K562 (cell line): Measurements from ENCODE around the gene RIPK3. TPM values are rescaled to one million over a fixed set of nuclear protein-coding genes. Genes with fewer than 3 reads are reported as not detected.

Experiments used
- ILK ChIP-seq: fragments of 450-650 bp; IDR thresholded peaks from 2 replicates; pipeline ENCODE4 v1.6.1; 2016; ENCODE audit warnings: missing genetic modification characterization, low read depth, mild to moderate bottlenecking, missing compliant biosample characterization, moderate library complexity, borderline replicate concordance
- POU5F1 ChIP-seq: fragments of 150-350 bp; IDR thresholded peaks from 2 replicates; pipeline ENCODE4 v1.6.1; 2014; ENCODE audit warnings: borderline replicate concordance, low read length, low read depth, mild to moderate bottlenecking; ENCODE audit not compliant: partially characterized antibody
- RBM25 ChIP-seq: fragments of 200-400 bp; formaldehyde crosslinking; IDR thresholded peaks from 2 replicates; pipeline ENCODE4 v1.6.1; 2018; ENCODE audit warnings: low read length, low read depth, moderate library complexity; ENCODE audit not compliant: severe bottlenecking
- ZBTB43 ChIP-seq: sonication (generic); formaldehyde crosslinking; IDR thresholded peaks from 2 replicates; pipeline ENCODE4 v1.8.0; 2023; ENCODE audit warnings: mild to moderate bottlenecking, missing genetic modification reagents
- ZNF263 ChIP-seq: sonication (generic); formaldehyde crosslinking; IDR thresholded peaks from 2 replicates; pipeline ENCODE4 v1.8.0; 2022; ENCODE audit warnings: mild to moderate bottlenecking, missing genetic modification reagents, borderline replicate concordance
- ZNF512 ChIP-seq: IDR thresholded peaks from 2 replicates; pipeline ENCODE4 v1.6.1; 2016; ENCODE audit warnings: missing genetic modification characterization, missing compliant biosample characterization
- ZNF584 ChIP-seq: fragments of 200-800 bp; sonication (Bioruptor generic); IDR thresholded peaks from 2 replicates; pipeline ENCODE4 v1.6.1; 2016; ENCODE audit warnings: low read depth, mild to moderate bottlenecking, missing genetic modification characterization, missing compliant biosample characterization
- ZNF764 ChIP-seq: fragments of 250-450 bp; sonication (Bioruptor Pico); IDR thresholded peaks from 2 replicates; pipeline ENCODE4 v1.4.0; 2020; ENCODE audit warnings: low read depth, mild to moderate bottlenecking, moderate library complexity
- ZSCAN32 ChIP-seq: fragments of 450-650 bp; formaldehyde crosslinking; IDR thresholded peaks from 2 replicates; pipeline ENCODE4 v1.4.0; 2020; ENCODE audit warnings: mild to moderate bottlenecking, moderate library complexity
- polyA plus RNA-seq, 8 experiments: library from polyadenylated mRNA; depleted of rRNA in 4 of 8; stranded (reverse) in 5 of 8; unstranded in 3 of 8; fragments of >200 nt; fragmentation: Nextera tagmentation in 2 of 8; fragmentation: Illumina TruSeq in 1 of 8; extraction: Ambion mirVana in 2 of 8; extraction: Trizol in 1 of 8; gene quantifications; 2 replicates each; pipeline versions ENCODE4 v1.2.1 to v1.2.3, GENCODE V29; 2011 to 2014; ENCODE audit warnings: inconsistent platforms in 1 of 8, missing spikeins in 1 of 8
- total RNA-seq, 7 experiments: library from RNA; depleted of rRNA in 6 of 7; stranded (reverse); fragments of >200 nt in 6 of 7; fragmentation: Illumina TruSeq in 2 of 7; extraction: Trizol in 2 of 7; gene quantifications; 2 replicates each; pipeline versions ENCODE4 v1.2.1 to v1.2.3, GENCODE V29; 2011 to 2021; ENCODE audit warnings: low replicate concordance in 1 of 7

The RIPK3 gene
- total and polyA plus RNA-seq, 9 of the 15 experiments (the other 6 are each of a cell fraction or from before 2014, with no cell fraction given) = 0.03 to 0.43 (median 0.28) TPM; not detected in 3

- TF ChIP-seq RBM25 (no peak), POU5F1 (no peak), ZNF263 (CRISPR knock-in tag) (no peak), ILK (no peak), ZNF512 (no peak), ZNF764 (CRISPR knock-in tag) (no peak), ZSCAN32 (CRISPR knock-in tag) (no peak), ZBTB43 (no peak), ZNF584 (CRISPR knock-in tag) (no peak)
- TF ChIP-seq, all 486 proteins: peak for 11
Measured at GRCh38 chr14:24296341-24297157, 43.2 kb downstream of the RIPK3 start (continued).
